Measurements from ENCODE around the gene ATRNL1.

ATRNL1 gene

GRCh38 chr10:115606741-115607140, 513.6 kb downstream of the ATRNL1 start:
- DNase-seq, result no peak
- H3K36me3 Mint-ChIP-seq (ENCODE audit: low read depth), result no peaks in the 10 kb centered on the region
- no peak overlapping the region for H3K27ac Mint-ChIP-seq
- H3K9me3 Mint-ChIP-seq, result peaks cover 5% of the 10 kb centered on the region
- no peak overlapping the region for H3K4me3 Mint-ChIP-seq
- H3K4me1 Mint-ChIP-seq (ENCODE audit: low read depth), result no peaks in the 10 kb centered on the region
- H3K27me3 Mint-ChIP-seq, result no peaks in the 10 kb centered on the region

GRCh38 chr10:115624448-115624847, 531.3 kb downstream of the ATRNL1 start:
- no peaks in the 10 kb centered on the region for H3K27me3 Mint-ChIP-seq
- peaks cover 5% of the 10 kb centered on the region for H3K9me3 Mint-ChIP-seq
- no peak overlapping the region for H3K27ac Mint-ChIP-seq
- DNase-seq, result no peak
- H3K4me1 Mint-ChIP-seq (ENCODE audit: low read depth), result no peaks in the 10 kb centered on the region
- no peaks in the 10 kb centered on the region for H3K36me3 Mint-ChIP-seq (ENCODE audit: low read depth)
- no peak overlapping the region for H3K4me3 Mint-ChIP-seq

GRCh38 chr10:115628616-115629015, 535.5 kb downstream of the ATRNL1 start:
- no peak overlapping the region for H3K27ac Mint-ChIP-seq
- no peaks in the 10 kb centered on the region for H3K36me3 Mint-ChIP-seq (ENCODE audit: low read depth)
- peaks cover 3% of the 10 kb centered on the region for H3K9me3 Mint-ChIP-seq

GRCh38 chr10:115638246-115638645, 545.1 kb downstream of the ATRNL1 start:
- Mint-ChIP-seq H3K9me3 (peaks cover 10% of the 10 kb centered on the region), H3K4me3 (no peak overlapping the region), H3K4me1 (ENCODE audit: low read depth) (no peaks in the 10 kb centered on the region), H3K36me3 (ENCODE audit: low read depth) (no peaks in the 10 kb centered on the region), H3K27ac (no peak overlapping the region), H3K27me3 (no peaks in the 10 kb centered on the region)
- DNase-seq, result no peak

More at GRCh38 chr10:115628616-115629015, 535.5 kb downstream of the ATRNL1 start:
- H3K4me1 Mint-ChIP-seq (ENCODE audit: low read depth), result no peaks in the 10 kb centered on the region
- no peak for DNase-seq
- H3K27me3 Mint-ChIP-seq, result no peaks in the 10 kb centered on the region
- no peak overlapping the region for H3K4me3 Mint-ChIP-seq

- no peaks in the 10 kb centered on the region for H3K4me1 Mint-ChIP-seq (ENCODE audit: low read depth)
- no peak overlapping the region for H3K27ac Mint-ChIP-seq
- no peak for DNase-seq
- no peaks in the 10 kb centered on the region for H3K36me3 Mint-ChIP-seq (ENCODE audit: low read depth)
- no peaks in the 10 kb centered on the region for H3K27me3 Mint-ChIP-seq
- H3K9me3 Mint-ChIP-seq, result peaks cover 11% of the 10 kb centered on the region
- no peak overlapping the region for H3K4me3 Mint-ChIP-seq
Observed at GRCh38 chr10:115649217-115649616, 556.1 kb downstream of the ATRNL1 start.

- no peak overlapping the region for H3K4me3 Mint-ChIP-seq
- H3K27me3 Mint-ChIP-seq, result no peaks in the 10 kb centered on the region
- DNase-seq, result no peak
- H3K27ac Mint-ChIP-seq, result no peak overlapping the region
- no peaks in the 10 kb centered on the region for H3K36me3 Mint-ChIP-seq (ENCODE audit: low read depth)
- no peaks in the 10 kb centered on the region for H3K4me1 Mint-ChIP-seq (ENCODE audit: low read depth)
- peaks cover 13% of the 10 kb centered on the region for H3K9me3 Mint-ChIP-seq
Observed at GRCh38 chr10:115653473-115653872, 560.3 kb downstream of the ATRNL1 start.

- H3K4me3 Mint-ChIP-seq, result no peak overlapping the region
- H3K36me3 Mint-ChIP-seq (ENCODE audit: low read depth), result no peaks in the 10 kb centered on the region
- H3K27ac Mint-ChIP-seq, result no peak overlapping the region
- DNase-seq, result no peak
- no peaks in the 10 kb centered on the region for H3K4me1 Mint-ChIP-seq (ENCODE audit: low read depth)
- peaks cover 10% of the 10 kb centered on the region for H3K9me3 Mint-ChIP-seq
- no peaks in the 10 kb centered on the region for H3K27me3 Mint-ChIP-seq
Observed at GRCh38 chr10:115654961-115655360, 561.8 kb downstream of the ATRNL1 start.

- Mint-ChIP-seq H3K27ac (no peak overlapping the region), H3K4me3 (no peak overlapping the region), H3K9me3 (peaks cover 7% of the 10 kb centered on the region), H3K27me3 (no peaks in the 10 kb centered on the region), H3K36me3 (ENCODE audit: low read depth) (no peaks in the 10 kb centered on the region), H3K4me1 (ENCODE audit: low read depth) (no peaks in the 10 kb centered on the region)
- DNase-seq, result no peak
Observed at GRCh38 chr10:115657161-115657860, 564.1 kb downstream of the ATRNL1 start.

GRCh38 chr10:115659616-115660015, 566.5 kb downstream of the ATRNL1 start:
- Mint-ChIP-seq H3K36me3 (ENCODE audit: low read depth) (no peaks in the 10 kb centered on the region), H3K9me3 (peaks cover 3% of the 10 kb centered on the region), H3K4me1 (ENCODE audit: low read depth) (no peaks in the 10 kb centered on the region), H3K27me3 (no peaks in the 10 kb centered on the region), H3K27ac (no peak overlapping the region), H3K4me3 (no peak overlapping the region)
- DNase-seq, result no peak

GRCh38 chr10:115660391-115660790, 567.2 kb downstream of the ATRNL1 start:
- no peaks in the 10 kb centered on the region for H3K9me3 Mint-ChIP-seq
- H3K27me3 Mint-ChIP-seq, result no peaks in the 10 kb centered on the region
- no peak for DNase-seq
- no peaks in the 10 kb centered on the region for H3K36me3 Mint-ChIP-seq (ENCODE audit: low read depth)
- no peak overlapping the region for H3K4me3 Mint-ChIP-seq
- no peaks in the 10 kb centered on the region for H3K4me1 Mint-ChIP-seq (ENCODE audit: low read depth)
- no peak overlapping the region for H3K27ac Mint-ChIP-seq

GRCh38 chr10:115662422-115662821, 569.3 kb downstream of the ATRNL1 start:
- Mint-ChIP-seq H3K27ac (no peak overlapping the region), H3K27me3 (no peaks in the 10 kb centered on the region), H3K9me3 (no peaks in the 10 kb centered on the region), H3K4me3 (no peak overlapping the region), H3K4me1 (ENCODE audit: low read depth) (no peaks in the 10 kb centered on the region), H3K36me3 (ENCODE audit: low read depth) (no peaks in the 10 kb centered on the region)
- DNase-seq, result no peak

GRCh38 chr10:115665549-115665948, 572.4 kb downstream of the ATRNL1 start:
- Mint-ChIP-seq H3K36me3 (ENCODE audit: low read depth) (no peaks in the 10 kb centered on the region), H3K27ac (no peak overlapping the region), H3K4me3 (no peak overlapping the region), H3K27me3 (no peaks in the 10 kb centered on the region), H3K9me3 (no peaks in the 10 kb centered on the region), H3K4me1 (ENCODE audit: low read depth) (no peaks in the 10 kb centered on the region)
- no peak for DNase-seq

GRCh38 chr10:115674496-115674895, 581.3 kb downstream of the ATRNL1 start:
- no peaks in the 10 kb centered on the region for H3K27me3 Mint-ChIP-seq
- H3K27ac Mint-ChIP-seq, result no peak overlapping the region

GRCh38 chr10:115696747-115697146, 603.6 kb downstream of the ATRNL1 start:
- Mint-ChIP-seq H3K27me3 (no peaks in the 10 kb centered on the region), H3K36me3 (ENCODE audit: low read depth) (no peaks in the 10 kb centered on the region), H3K9me3 (no peaks in the 10 kb centered on the region), H3K4me1 (ENCODE audit: low read depth) (no peaks in the 10 kb centered on the region), H3K4me3 (no peak overlapping the region), H3K27ac (no peak overlapping the region)
- no peak for DNase-seq

More at GRCh38 chr10:115674496-115674895, 581.3 kb downstream of the ATRNL1 start:
- Mint-ChIP-seq H3K4me3 (no peak overlapping the region), H3K9me3 (peaks cover 9% of the 10 kb centered on the region), H3K36me3 (ENCODE audit: low read depth) (no peaks in the 10 kb centered on the region), H3K4me1 (ENCODE audit: low read depth) (no peaks in the 10 kb centered on the region)
- DNase-seq, result no peak

GRCh38 chr10:115706026-115706425, 612.9 kb downstream of the ATRNL1 start:
- H3K36me3 Mint-ChIP-seq (ENCODE audit: low read depth), result no peaks in the 10 kb centered on the region
- no peaks in the 10 kb centered on the region for H3K4me1 Mint-ChIP-seq (ENCODE audit: low read depth)
- H3K9me3 Mint-ChIP-seq, result peaks cover 2% of the 10 kb centered on the region
- H3K27me3 Mint-ChIP-seq, result no peaks in the 10 kb centered on the region
- no peak overlapping the region for H3K27ac Mint-ChIP-seq
- no peak overlapping the region for H3K4me3 Mint-ChIP-seq
- no peak for DNase-seq
